Measurements from ENCODE around the gene IL15. TPM values are rescaled to one million over a fixed set of nuclear protein-coding genes. Genes with fewer than 3 reads are reported as not detected.
"Not testable (repeated sequence)": the region's sequence is repeated elsewhere in the genome, so short reads cannot be mapped to it uniquely, and the experiment has no call there.

IL15 gene
- total RNA-seq, 1 donor from 2014 or later: 6.0 TPM

DNA sequence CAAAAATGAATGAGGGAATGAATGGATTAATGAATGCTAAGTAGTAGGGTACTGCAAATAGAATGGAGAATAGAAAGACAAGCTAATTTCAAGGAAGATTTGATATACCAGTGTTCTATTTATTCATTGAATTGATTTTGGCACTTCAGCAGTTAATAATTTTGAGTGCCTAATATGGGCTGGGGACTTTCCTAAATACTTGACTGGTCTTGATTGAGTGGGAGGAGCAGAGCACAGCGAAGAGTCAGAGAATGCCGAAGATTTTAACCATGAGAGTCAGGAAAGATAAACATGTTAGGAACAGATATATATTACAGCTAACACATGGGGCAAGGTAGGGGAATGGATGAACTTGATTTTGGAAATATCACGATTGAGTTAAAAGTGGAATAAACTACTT lies 10.6 kb downstream of the IL15 start:
- DNase-seq (ENCODE audit: low read depth): no peak

DNA sequence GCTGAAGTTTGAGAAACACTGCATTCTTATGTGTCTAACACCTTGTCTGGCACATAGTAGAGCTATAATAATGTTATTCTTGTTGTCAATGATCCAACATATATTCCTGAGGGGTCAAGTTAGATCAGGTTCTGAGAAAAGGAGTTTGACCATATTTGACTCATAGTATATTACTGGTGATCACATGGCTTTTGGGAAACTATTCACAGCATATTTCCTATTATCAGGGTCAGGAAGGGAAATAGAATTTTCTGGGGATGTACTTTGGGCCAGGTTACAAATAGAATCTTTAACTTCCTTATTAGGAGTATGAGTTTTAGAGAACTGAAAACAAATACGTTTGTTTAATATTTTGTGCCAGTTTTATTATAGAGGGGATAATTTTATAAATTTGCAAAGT lies 11.6 kb downstream of the IL15 start:
- no peak for DNase-seq (ENCODE audit: low read depth)

DNA sequence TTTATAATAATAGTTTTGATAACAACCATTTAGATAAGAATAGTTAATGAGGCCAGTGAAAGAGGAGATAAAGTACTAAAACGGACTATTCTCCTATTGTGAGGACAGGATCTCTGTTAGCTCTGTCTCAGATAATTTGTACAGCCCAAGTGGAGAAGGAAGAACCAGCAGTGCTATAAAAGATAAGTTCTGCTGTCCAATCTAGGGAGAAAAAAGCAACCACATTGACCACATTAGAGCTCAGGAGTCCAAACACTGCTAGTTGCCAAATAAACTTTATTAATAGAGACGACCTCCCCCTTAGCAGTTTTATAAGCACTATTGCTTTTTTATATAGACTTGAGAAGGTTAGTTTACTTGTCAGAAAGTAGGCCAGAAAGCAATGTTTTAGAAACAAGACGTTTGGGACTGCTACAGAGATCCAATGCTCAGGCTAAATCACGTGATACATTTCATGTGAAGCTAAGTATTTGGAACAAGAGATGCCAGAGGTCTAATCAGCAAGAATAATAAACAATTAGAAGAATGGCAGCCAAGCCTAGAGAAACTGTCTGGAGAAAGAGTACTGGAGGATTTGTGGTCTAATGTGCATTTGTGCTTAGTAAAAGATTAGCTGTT lies 15.9 kb downstream of the IL15 start:
- DNase-seq (ENCODE audit: low read depth): peak; percentile 44

- DNase-seq (ENCODE audit: low read depth): peak; percentile 46
Observed at GRCh38 chr4:141654098-141654497, 17.7 kb downstream of the IL15 start.

DNA sequence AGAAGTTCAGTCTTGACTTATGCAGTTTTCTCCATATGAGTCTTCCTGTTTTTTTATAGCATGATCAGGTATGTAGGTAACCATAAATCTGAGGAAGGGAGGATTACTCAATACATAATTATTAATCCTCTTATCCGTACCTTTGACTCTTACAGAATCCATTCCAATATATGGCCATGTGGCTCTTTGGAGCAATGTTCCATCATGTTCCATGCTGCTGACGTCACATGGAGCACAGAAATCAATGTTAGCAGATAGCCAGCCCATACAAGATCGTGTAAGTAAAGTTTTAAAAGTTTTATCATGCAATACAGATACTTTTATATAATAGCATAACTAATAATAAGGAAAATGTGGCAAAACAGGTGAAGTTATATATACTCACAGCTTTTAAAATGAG lies 19.6 kb downstream of the IL15 start:
- no peak for DNase-seq (ENCODE audit: low read depth)

DNA sequence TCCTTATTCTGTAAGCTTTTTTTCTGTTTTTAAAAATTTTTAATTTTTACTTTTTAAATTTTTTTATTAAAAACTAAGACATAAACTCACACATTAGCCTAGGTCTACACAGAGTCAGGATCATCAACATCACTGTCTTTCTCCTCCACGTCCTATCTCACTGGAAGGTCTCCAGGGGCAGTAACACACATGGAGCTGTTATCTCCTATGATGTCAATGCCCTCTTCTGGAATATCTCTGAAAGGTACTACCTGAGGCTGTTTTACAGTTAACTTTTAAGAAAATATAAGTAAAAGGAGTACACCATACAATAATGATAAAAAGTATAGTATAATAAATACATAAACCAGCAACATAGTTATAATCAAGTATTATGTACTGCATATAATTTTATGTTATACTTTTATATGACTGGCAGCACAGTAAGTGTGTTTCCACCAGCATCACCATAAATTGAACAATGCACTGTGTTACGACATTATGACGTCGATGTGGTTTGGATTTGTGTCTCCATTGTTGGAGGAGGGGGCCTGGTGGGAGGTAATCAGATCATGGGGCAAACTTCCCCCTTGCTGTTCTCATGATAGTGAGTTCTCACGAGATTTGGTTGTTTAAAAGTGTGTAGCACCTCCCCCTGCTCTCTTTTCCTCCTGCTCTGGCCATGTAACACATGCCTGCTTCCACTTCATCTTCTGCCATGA lies 21.3 kb downstream of the IL15 start:
- DNase-seq (ENCODE audit: low read depth): no peak

DNA sequence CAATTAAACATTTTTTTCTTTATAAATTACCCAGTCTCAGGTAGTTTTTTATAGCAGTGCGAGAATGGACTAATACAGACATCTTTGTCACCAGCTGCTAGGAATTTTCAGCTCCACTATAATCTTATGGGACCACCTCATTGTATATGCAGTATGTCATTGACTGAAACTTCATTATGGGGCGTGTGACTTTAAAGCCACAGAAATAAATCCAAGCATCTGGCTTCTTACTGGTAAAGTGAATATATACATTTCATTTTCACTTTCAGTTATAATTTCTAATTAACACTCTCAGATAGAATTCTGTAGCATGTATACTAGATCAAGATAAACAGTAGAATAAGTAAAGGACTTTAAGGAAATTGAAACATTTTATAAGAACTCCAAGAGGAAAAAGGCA lies 21.9 kb downstream of the IL15 start:
- DNase-seq (ENCODE audit: low read depth): no peak

DNA sequence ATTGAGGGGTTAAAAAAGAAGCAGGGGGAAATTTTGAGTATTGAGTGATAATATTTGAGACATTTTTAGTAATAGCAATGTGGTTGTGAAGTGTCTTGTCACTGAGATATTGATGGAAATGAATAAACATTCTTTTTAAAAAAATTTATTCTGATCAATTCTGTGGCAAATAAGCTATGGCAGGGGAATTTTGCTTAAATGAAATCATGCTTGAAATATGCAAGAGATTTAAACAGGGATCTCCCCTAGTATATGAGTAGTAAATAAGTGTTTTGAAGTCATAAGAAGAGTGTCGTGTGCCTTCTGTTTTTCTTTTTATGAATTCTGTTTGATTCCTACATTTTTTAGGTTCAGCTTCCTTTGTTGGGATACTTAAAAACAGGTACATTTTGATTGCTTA lies 23.2 kb downstream of the IL15 start:
- no peak for DNase-seq (ENCODE audit: low read depth)

DNA sequence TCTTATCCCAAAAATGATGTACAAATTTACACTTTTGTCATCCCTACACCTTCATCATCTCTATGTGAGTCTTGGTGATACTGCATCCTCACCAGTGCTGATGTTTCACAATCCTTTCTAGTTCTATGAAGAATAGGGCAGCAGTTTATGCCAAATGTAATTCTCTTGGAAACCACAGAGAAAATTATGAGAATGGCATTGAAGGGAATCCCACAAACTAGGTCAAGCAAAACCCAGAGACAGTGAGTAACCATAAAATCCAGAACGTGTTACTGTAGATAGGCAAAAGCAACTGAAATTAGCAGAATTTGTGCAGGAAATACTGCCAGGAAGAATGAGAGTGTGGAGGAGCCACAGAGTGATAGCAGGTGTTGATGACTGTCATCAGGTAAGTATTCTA lies 24.5 kb downstream of the IL15 start:
- DNase-seq (ENCODE audit: low read depth): no peak

- no peak for DNase-seq (ENCODE audit: low read depth)
Observed at GRCh38 chr4:141668200-141668910, 32.0 kb downstream of the IL15 start.

DNA sequence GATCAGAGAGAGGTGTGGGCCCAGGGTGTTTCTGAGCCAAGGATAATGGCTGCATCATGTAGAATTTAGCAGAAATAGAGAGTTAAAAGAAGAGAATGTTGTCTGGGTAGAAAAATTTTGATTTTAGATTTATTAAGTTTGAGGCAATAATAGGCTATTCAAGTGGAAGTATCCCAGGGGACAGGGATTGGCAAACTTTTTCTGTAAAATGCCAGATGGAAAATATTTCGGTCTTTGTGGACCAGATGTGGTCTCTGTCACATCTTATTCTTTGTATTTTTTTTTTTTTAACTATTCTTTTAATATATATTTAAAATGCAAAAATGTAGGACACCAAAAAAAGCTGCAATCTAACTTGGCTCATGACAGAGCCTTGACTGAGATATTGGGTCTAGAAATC lies 33.1 kb downstream of the IL15 start:
- peak; percentile 13 for DNase-seq (ENCODE audit: low read depth)

- no peak for DNase-seq (ENCODE audit: low read depth)
Observed at GRCh38 chr4:141675384-141675783, 39.0 kb downstream of the IL15 start.

DNA sequence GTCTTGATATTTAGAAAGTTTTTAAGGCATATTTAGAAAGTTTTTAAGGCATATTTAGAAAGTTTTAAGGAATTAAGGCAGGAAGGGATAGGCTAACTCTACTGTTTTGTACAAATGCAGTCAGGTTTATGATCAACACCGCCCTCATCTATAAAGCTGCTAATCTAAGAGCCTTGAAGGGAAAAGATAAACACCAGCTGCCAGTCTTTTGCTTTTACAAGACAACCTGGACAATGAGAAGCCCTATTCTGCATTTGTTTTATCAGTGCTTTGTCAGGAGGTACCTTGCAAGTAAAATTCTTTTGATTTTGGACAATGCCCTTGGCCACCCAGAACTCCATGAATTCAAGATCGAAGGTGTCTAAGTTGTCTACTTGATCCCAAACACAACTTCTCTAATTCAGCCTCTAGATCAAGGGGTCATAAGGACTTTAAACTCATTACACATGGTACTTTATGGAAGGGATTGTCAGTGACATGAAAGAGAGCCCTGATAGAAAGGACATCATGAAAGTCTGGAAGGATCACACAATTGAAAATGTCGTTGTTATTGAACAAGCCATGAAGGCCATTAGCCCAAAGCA lies 39.8 kb downstream of the IL15 start:
- DNase-seq (ENCODE audit: low read depth): no peak

- no peak for DNase-seq (ENCODE audit: low read depth)
Observed at GRCh38 chr4:141680060-141680459, 43.7 kb downstream of the IL15 start.

- no peak for DNase-seq (ENCODE audit: low read depth)
Observed at GRCh38 chr4:141684785-141685184, 48.4 kb downstream of the IL15 start.

GRCh38 chr4:141686146-141686775 lies 49.9 kb downstream of the IL15 start:
- no peak for DNase-seq (ENCODE audit: low read depth)

DNA sequence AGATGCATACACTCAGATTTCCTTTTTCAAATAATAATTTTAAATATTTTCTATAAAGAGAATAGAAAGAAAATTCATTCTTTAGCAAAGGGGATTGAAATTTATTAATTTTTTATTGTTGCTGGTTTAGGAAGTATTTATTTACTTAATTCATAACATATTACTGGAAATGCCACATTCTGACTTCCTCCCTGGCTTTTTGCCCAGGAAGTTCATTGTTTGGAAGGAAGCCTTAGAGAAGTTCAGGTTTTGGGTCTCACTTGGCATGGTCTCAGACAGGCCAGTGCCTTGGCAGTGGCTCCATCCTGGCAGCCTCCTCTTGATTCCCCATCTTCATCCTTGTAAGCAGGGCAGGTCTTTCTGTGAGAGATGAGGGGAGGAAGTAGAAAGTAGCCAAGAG lies 50.5 kb downstream of the IL15 start:
- peak; percentile 40 for DNase-seq (ENCODE audit: low read depth)

- not testable (repeated sequence) for DNase-seq (ENCODE audit: low read depth)
Observed at GRCh38 chr4:141689726-141690296, 53.4 kb downstream of the IL15 start.

GRCh38 chr4:141691247-141691646 lies 54.9 kb downstream of the IL15 start:
- DNase-seq (ENCODE audit: low read depth): not testable (repeated sequence)

GRCh38 chr4:141692081-141692480 lies 55.7 kb downstream of the IL15 start:
- no peak for DNase-seq (ENCODE audit: low read depth)

- no peak for DNase-seq (ENCODE audit: low read depth)
Observed at GRCh38 chr4:141697116-141697515, 60.7 kb downstream of the IL15 start.
